Gastroesophageal sphincter (tissue), 3 donors: Measurements from ENCODE around the gene HMGCL.

Experiments
- CTCF ChIP-seq, 4 experiments: fragments of 200-600 bp in 2 of 4; fragments of 450-650 bp in 2 of 4; sonication (generic) in 1 of 4; IDR thresholded peaks; one replicate each; pipeline ENCODE4 v1.5.1; 2017 to 2019; ENCODE audit warnings: antibody characterized with exemption in 4 of 4, mild to moderate bottlenecking in 2 of 4, moderate library complexity in 2 of 4
- EP300 ChIP-seq: sonication (generic); formaldehyde crosslinking; IDR thresholded peaks from one replicate; pipeline ENCODE4 v1.6.1; 2017; ENCODE audit warnings: antibody characterized with exemption, mild to moderate bottlenecking
- POLR2A ChIP-seq, 2 donors: fragments of 450-650 bp; IDR thresholded peaks; one replicate each; pipeline ENCODE4 v1.6.1; 2017; ENCODE audit warnings: antibody characterized with exemption in 2 of 2, mild to moderate bottlenecking in 2 of 2, moderate library complexity in 1 of 2
- POLR2AphosphoS5 ChIP-seq: sonication (generic); formaldehyde crosslinking; IDR thresholded peaks from one replicate; pipeline ENCODE4 v1.6.1; 2017; ENCODE audit warnings: antibody characterized with exemption

GRCh38 chr1:23777979-23778814 is 47.0 kb downstream of the HMGCL start, which contains the start of gene PITHD1:
- TF ChIP-seq EP300 (no peak), POLR2AphosphoS5 (peak; percentile 72), CTCF (IDR thresholded peaks at IDR 0.05) (peak in 1 of 4 experiments; percentile 9), POLR2A (IDR thresholded peaks at IDR 0.05) (peak; percentile 84 to 87)
